GM21367 (cell line): ENCODE measurements around the gene BID.

Experiments
- ATAC-seq: cut with Tn5 transposase; IDR thresholded peaks from one replicate; pipeline ENCODE4 v1.9.1; 2021; ENCODE audit not compliant: unreplicated experiment

BID gene

GRCh38 chr22:17803609-17804270 lies 29.5 kb upstream of the BID start:
- ATAC-seq: no peak

DNA sequence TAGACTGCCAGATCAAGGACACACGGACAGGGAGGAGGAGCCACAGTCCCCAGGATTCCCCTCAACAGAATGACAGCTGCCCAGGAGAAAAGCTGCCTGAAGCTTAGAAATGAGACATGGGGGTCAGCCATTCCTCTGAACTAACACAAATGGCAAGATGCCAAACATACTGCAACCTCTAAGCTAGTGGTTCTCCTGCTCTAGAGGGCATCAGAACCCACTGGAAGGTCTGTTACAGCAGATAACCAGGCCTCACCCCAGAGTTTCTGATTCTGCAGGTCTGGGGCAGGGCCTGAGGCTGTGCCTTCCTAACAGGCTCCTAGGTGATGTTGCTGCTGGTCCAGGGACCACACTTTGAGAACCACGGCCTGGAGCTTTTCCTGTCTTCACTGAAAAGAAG lies 28.6 kb upstream of the BID start:
- no peak for ATAC-seq

DNA sequence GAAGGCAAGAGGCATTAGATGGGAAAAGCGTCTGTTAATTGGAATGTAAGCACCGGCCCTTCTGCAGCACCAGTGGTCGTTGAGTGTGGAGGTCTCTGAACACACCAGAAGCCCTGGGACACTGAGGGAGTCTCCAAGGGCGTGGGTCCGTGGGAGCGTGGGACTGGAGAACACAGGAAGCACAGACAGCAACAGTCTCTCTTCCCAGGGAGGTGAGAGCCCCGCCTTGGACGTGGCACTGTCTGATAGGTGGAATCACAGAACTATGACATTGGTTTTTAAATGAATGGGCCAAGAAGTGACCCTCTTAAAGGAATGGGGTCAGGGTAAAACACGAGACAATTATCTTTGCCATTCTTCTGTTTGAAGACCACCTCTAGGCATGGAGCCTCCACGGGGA lies 28.1 kb upstream of the BID start:
- ATAC-seq: no peak

- ATAC-seq: peak; percentile 40
Observed at GRCh38 chr22:17797721-17798559, 23.7 kb upstream of the BID start.

- ATAC-seq: no peak
Observed at GRCh38 chr22:17796695-17797094, 22.4 kb upstream of the BID start.

DNA sequence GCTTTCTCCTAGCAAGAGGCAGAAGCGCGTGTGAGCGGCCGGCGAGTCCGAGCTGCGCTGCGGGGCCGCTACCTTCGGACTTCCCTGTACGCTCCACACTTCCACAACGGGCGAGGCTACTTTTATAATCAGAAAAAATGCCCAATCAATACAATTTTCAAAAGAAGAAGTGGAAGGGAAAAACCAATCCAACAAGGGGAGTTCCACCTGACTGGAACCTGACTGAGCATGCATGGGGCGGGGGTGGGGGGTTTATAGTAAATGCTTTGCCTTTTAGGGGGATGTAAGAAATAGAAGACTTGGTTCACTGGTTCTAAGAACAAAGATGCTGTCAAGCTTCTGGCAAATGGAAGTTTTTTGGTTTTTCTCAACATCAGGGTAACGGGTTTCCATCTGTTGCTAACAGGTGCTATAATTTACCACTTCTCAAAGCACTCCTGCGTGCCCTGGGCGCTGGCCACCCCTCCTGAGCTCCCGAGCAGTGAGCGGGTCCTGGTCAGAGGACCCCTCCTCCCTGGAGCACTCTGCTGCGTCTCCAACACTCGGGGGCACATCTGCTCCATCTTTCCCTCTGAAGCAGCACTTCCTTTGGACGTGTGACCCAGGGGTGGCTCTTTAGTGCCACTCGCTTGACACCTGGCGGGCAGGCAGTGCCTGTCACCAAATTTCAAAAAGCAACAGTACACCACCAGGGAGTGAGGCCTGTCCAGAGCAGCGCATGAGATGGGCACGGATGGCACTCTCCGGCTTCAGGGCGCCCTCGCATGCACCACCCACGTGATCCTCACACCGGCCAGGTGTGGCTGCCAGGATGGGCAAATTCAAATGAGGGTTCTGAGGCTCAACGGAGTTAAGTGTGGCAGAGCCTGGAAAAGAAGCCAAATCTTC lies 21.6 kb upstream of the BID start:
- ATAC-seq: no peak

GRCh38 chr22:17794726-17795542 lies 20.7 kb upstream of the BID start:
- ATAC-seq: no peak

GRCh38 chr22:17792854-17793434 lies 18.7 kb upstream of the BID start:
- ATAC-seq: no peak

DNA sequence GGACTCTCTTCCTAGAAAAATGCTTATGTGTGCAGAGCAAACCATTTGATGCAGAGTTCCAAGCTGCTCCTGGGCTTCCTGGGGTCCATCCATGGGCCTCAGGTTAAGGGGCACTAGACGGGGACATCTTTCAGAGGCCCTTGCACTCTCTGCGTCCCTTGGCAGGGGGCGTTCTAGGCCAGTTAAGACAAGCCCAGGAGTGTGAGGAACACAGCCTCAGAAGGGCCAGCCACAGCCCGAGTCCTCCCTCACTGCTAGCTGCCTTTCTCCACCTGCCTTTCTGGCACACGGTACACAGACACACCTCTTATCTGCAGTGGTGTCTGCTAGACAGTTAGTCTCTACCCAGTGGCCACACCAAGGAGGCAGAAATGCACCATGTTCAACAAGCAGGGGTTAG lies 18.0 kb upstream of the BID start:
- no peak for ATAC-seq

GRCh38 chr22:17791196-17791595 lies 16.9 kb upstream of the BID start:
- no peak for ATAC-seq

DNA sequence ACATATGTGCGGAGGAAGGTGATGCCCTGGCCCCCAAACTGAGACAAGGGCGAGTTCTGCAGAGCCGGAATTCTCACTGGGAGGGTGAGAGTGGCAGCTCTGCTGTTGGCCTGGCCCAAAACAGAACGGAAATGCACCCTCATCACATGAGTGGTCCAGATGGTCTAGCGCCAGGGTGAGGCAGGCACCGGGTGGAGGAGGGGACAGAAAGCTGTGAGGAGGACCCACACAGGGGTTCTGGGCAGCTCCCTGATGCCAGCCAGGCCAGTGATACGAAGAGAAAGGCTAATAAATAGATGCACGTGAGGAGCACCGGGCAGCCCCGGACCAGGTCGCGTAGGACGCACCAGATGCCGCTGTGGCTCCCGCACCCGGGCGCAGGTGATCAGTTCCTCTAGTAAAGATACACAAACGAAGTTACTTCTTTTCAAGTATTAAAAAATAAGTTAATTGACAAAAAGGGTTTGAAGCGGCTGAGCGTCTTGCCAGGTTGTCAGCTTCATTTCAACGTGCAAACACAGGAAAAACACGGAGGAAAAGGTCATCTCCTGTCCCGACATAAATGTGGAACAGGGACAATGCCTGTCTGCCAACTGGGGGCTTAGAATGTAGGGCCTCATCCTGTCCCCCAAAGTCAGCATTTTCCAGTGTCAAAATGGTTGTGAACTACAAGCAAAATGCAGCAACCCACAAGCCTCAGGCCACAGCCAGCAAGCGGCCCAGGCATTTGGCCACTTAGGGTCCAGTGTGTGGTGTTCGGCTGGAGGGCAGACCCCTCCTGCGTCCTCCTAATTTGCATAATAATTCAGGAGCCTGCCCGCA lies 15.3 kb upstream of the BID start:
- no peak for ATAC-seq

DNA sequence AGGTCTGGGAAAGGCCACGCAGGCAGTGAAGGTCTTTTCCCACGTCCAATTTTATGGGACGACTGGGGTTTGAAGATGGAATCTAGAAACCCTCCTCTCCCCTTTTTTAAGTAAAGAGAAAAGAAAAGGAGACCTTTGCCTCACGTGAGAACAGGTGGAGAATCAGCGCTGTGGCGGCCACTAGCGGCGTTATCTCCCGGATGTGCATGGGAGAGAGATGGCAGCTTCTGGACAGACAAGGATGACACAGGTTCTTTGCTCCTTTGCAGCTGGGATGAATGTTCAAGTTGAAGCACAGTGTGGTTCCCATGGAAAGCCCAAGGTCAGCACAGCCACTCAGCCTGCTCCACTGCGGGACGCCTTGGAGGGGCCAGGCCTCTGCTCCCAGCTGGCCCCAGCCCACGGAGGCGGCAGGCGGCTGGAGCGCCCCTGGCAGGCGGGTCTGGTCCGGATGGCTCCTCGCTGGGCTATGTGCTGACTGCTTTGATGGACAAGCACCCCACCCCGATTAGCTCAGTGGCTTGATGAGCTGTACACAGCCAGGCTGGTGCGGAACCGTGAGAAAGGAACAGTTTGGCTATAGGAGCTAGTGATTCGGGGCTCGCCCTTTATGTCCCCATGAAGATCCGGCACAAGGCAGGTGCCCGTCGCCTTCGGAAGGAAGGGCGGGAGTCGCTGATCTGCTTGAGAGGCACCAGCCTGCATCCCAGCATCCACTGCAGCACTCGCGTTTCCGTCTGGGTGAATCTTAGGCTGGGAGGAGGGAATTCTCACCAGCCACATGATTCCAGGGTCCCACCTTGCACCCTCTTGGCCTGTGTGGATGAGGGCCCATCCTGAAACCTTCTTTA lies 14.5 kb upstream of the BID start:
- no peak for ATAC-seq

- no peak for ATAC-seq
Observed at GRCh38 chr22:17787716-17788330, 13.6 kb upstream of the BID start.

DNA sequence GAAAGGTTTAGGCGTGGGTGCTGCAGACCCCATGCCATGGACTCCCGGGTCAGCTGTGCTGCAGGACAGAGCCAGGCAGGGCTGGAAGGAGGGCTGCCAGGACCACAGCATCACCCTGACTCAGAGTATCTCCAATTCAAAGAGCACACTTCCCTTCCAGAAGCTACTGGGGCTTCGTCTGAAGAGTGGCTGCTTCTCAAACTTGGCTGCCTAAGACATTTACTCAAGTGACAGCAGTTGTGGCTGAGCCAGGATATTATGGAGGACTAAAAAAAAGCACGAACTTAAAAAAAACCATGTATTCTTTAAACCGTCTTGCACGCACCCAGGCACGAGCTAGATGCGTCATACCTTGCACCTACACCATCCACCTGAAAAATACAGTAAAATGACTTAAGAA lies 13.0 kb upstream of the BID start:
- no peak for ATAC-seq

DNA sequence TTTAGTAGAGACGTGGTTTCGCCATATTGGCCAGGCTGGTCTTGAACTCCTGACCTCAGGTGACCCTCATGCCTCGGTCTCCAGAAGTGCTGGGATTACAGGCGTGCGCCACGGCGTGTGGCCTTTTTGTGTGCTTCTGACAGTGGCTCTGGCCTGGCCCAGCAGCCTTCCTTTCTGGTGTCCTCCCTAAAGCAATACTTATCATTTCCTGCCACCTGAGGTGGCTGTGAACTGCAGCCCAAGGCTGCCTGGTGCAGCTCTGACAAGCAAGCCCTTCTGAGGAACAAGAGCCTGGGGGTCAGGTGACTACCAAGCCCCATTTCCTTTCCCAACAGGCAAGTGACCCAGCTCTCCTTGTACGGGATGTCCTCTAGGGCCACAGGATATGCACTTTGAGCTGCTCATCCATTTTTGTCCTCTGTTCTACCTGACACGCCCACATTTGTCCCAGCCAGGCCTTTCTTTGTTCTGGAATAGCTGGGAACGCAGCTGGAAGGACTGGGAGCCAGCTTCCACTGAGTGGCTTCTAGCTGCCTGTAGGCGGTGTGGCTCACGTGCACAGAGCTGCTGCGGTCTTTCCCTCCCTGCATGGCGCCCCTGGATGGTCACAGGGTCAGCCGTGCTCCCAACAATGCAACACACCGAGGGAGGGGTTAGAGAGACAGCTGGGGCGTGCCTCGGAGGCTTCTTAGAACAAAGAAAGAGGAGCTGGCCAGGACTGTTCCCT lies 12.3 kb upstream of the BID start:
- no peak for ATAC-seq

DNA sequence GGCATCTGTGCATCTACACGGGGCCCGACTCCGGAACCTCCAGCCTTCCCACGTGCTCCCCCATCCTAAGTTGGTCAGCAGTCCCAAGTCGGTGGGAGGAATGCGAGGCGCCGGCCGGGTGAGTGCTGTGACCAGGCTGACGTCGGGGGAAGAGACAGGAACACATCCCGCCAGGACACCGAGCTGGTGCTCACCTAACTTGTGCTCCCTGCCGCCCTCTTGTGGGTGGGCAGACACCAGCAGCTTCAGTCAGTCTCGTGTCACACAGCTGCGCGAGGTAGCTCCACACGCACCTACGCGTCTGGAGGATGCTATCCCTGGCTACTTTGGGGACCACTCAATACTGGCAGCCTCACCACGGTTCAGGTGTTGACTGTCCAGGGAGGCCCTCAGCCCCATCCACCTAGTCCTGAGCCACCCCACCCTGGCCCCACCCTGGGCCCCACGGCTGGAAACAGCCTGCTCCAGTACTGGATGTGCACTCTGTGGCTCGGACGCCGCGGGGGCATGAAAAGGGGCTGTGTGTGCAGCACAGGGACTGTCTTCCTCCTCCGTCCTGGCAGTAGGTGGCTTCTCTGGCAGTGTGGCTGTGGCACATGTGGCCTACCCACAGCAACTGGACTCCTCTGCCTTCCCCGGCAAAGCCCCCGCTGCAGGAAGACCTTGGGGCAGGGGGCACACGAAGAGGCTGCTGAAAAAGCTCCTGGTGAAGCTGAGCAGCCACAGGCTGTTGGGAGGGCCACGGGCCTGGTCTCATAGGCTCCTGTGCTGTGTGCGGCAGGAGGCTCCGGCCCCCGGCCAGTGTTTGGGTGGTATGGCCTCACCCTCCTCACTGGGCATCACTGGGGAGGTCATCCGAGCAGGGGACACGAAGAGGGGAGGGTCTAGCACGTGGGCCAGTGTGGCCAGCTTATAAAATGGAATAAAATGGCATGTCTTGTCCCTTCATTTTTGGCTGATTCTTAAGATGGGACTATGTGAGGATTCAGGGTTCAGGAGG lies 11.2 kb upstream of the BID start:
- no peak for ATAC-seq
